Measurements from ENCODE around the gene CD40.

CD40 gene

DNA sequence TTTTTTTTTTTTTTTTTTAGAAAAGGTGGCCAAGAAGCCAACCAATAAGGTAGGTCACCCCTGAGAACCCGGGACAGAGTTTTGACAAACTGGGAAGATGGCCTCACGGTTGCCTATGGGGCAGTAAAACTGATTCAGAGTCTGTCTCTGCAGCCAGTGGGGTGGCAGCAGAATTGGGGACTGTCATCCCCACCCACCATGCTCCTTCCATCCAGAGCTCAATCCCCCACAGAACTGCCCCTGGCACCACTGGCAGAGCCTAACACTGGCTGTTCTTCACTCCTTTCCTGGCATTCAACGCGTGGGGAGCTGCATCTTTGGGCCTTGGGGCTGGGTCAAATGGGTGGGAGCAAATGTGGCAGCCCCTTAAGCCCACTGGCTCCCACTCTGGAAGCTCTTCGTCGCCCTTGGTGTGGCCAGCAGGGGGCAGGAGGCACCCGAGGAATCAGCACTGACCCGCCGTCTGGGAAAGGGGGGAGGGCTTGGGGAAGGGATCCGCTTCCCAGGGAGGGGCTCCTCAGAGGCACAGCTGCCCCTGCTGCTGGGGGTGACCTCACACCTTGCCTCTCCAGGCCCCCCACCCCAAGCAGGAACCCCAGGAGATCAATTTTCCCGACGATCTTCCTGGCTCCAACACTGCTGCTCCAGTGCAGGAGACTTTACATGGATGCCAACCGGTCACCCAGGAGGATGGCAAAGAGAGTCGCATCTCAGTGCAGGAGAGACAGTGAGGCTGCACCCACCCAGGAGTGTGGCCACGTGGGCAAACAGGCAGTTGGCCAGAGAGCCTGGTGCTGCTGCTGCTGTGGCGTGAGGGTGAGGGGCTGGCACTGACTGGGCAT is 10.4 kb downstream of the CD40 start:
- H3K9ac ChIP-seq (ENCODE audit: low read depth, low read length, poor library complexity, severe bottlenecking), result no peak overlapping the region
- TF ChIP-seq, protein P1, sequence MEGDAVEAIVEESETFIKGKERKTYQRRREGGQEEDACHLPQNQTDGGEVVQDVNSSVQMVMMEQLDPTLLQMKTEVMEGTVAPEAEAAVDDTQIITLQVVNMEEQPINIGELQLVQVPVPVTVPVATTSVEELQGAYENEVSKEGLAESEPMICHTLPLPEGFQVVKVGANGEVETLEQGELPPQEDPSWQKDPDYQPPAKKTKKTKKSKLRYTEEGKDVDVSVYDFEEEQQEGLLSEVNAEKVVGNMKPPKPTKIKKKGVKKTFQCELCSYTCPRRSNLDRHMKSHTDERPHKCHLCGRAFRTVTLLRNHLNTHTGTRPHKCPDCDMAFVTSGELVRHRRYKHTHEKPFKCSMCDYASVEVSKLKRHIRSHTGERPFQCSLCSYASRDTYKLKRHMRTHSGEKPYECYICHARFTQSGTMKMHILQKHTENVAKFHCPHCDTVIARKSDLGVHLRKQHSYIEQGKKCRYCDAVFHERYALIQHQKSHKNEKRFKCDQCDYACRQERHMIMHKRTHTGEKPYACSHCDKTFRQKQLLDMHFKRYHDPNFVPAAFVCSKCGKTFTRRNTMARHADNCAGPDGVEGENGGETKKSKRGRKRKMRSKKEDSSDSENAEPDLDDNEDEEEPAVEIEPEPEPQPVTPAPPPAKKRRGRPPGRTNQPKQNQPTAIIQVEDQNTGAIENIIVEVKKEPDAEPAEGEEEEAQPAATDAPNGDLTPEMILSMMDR (conservative IDR thresholded peaks at IDR 0.05; ENCODE audit: low read length), result peak; percentile 71
- no peak for TF ChIP-seq EZH2phosphoT487 (IDR thresholded peaks at IDR 0.05; ENCODE audit: borderline replicate concordance)
- no peaks in the 10 kb centered on the region for H3K9me2 ChIP-seq (replicated peaks; ENCODE audit: low read depth, low read length)
- H3K36me3 ChIP-seq (ENCODE audit: insufficient read depth, low read length), result no peaks in the 10 kb centered on the region
- H3K4me1 ChIP-seq (ENCODE audit: insufficient read depth, low read length, poor library complexity, severe bottlenecking), result no peaks in the 10 kb centered on the region
- H3F3A ChIP-seq (ENCODE audit: low read depth), result no peaks in the 10 kb centered on the region
- H3K27me3 ChIP-seq (ENCODE audit: insufficient read depth, low read length, poor library complexity, severe bottlenecking), result no peaks in the 10 kb centered on the region
- no peaks in the 10 kb centered on the region for H3K79me2 ChIP-seq (ENCODE audit: insufficient read depth, low read length)
- H3K4me3 ChIP-seq (ENCODE audit: low read length, poor library complexity, severe bottlenecking), result no peak overlapping the region
- H2AFZ ChIP-seq (ENCODE audit: low read length), result no peak overlapping the region
- no peak overlapping the region for H3K4me2 ChIP-seq (ENCODE audit: low read depth, low read length, poor library complexity, severe bottlenecking)
- H3K9me3 ChIP-seq (ENCODE audit: insufficient read depth, low read depth, low read length), result no peaks in the 10 kb centered on the region
- H4K20me1 ChIP-seq (ENCODE audit: insufficient read depth, low read length, poor library complexity, severe bottlenecking), result no peaks in the 10 kb centered on the region

GRCh38 chr20:46129955-46130481 is 11.9 kb downstream of the CD40 start:
- TF ChIP-seq EZH2phosphoT487 (IDR thresholded peaks at IDR 0.05; ENCODE audit: borderline replicate concordance), result no peak
- H3K27me3 ChIP-seq (ENCODE audit: insufficient read depth, low read length, poor library complexity, severe bottlenecking), result no peaks in the 10 kb centered on the region
- H3K4me1 ChIP-seq (ENCODE audit: insufficient read depth, low read length, poor library complexity, severe bottlenecking), result no peaks in the 10 kb centered on the region
- H3K36me3 ChIP-seq (ENCODE audit: insufficient read depth, low read length), result no peaks in the 10 kb centered on the region
- H3K79me2 ChIP-seq (ENCODE audit: insufficient read depth, low read length), result no peaks in the 10 kb centered on the region
- H3K9ac ChIP-seq (ENCODE audit: low read depth, low read length, poor library complexity, severe bottlenecking), result no peak overlapping the region
- no peaks in the 10 kb centered on the region for H4K20me1 ChIP-seq (ENCODE audit: insufficient read depth, low read length, poor library complexity, severe bottlenecking)
- H3F3A ChIP-seq (ENCODE audit: low read depth), result no peaks in the 10 kb centered on the region
- H3K4me3 ChIP-seq (ENCODE audit: low read length, poor library complexity, severe bottlenecking), result no peak overlapping the region
- no peaks in the 10 kb centered on the region for H3K9me2 ChIP-seq (replicated peaks; ENCODE audit: low read depth, low read length)
- no peaks in the 10 kb centered on the region for H3K9me3 ChIP-seq (ENCODE audit: insufficient read depth, low read depth, low read length)
- no peak overlapping the region for H3K4me2 ChIP-seq (ENCODE audit: low read depth, low read length, poor library complexity, severe bottlenecking)
- H2AFZ ChIP-seq (ENCODE audit: low read length), result no peak overlapping the region

DNA sequence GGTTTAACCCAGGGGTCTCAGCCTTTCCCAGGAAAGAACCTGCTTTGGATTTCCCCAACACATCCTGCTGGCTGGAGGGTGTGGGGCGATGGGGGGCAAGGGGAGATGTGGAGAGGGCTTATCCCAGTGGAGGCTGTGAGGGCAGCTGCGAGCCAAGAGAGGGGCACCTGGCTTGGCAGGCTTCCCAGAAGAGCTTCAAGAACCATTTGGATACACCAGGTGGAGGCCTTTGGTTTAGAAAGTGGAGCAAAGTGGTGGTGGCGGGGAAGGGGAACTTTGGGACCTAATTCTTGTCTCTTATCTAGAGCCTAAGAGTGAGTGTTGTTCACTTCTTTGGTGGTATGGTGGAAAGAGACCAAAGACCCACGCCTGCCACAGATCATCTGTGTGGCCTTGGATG is 12.4 kb downstream of the CD40 start:
- H3K36me3 ChIP-seq (ENCODE audit: insufficient read depth, low read length), result no peaks in the 10 kb centered on the region
- H3F3A ChIP-seq (ENCODE audit: low read depth), result no peaks in the 10 kb centered on the region
- H3K4me1 ChIP-seq (ENCODE audit: insufficient read depth, low read length, poor library complexity, severe bottlenecking), result no peaks in the 10 kb centered on the region
- H3K4me3 ChIP-seq (ENCODE audit: low read length, poor library complexity, severe bottlenecking), result no peak overlapping the region
- no peaks in the 10 kb centered on the region for H3K79me2 ChIP-seq (ENCODE audit: insufficient read depth, low read length)
- H3K9ac ChIP-seq (ENCODE audit: low read depth, low read length, poor library complexity, severe bottlenecking), result no peak overlapping the region
- H3K9me2 ChIP-seq (replicated peaks; ENCODE audit: low read depth, low read length), result no peaks in the 10 kb centered on the region
- no peak overlapping the region for H2AFZ ChIP-seq (ENCODE audit: low read length)
- no peaks in the 10 kb centered on the region for H4K20me1 ChIP-seq (ENCODE audit: insufficient read depth, low read length, poor library complexity, severe bottlenecking)
- H3K27me3 ChIP-seq (ENCODE audit: insufficient read depth, low read length, poor library complexity, severe bottlenecking), result no peaks in the 10 kb centered on the region
- no peaks in the 10 kb centered on the region for H3K9me3 ChIP-seq (ENCODE audit: insufficient read depth, low read depth, low read length)
- TF ChIP-seq EZH2phosphoT487 (IDR thresholded peaks at IDR 0.05; ENCODE audit: borderline replicate concordance), result no peak
- TF ChIP-seq, protein P1 (conservative IDR thresholded peaks at IDR 0.05; ENCODE audit: low read length), result no peak
- H3K4me2 ChIP-seq (ENCODE audit: low read depth, low read length, poor library complexity, severe bottlenecking), result no peak overlapping the region
